Spinal cord (tissue), 10 donors: Measurements from ENCODE around the gene TMEM87B. TPM values are rescaled to one million over a fixed set of nuclear protein-coding genes. Genes with fewer than 3 reads are reported as not detected.
"Not testable (repeated sequence)": the region's sequence is repeated elsewhere in the genome, so short reads cannot be mapped to it uniquely, and the experiment has no call there.

ENCODE experiments used
- DNase-seq, 6 donors: peaks; one replicate each; pipeline versions ENCODE4 v3.0.0 to v3.0.0-alpha.2; 2013 to 2015; ENCODE audit warnings: low spot score in 6 of 6, low read depth in 4 of 6
- H3K27ac ChIP-seq: one replicate; pipeline ENCODE4 v1.5.1; 2013; ENCODE audit warnings: low read depth, low read length, control low read depth
- H3K27me3 ChIP-seq: one replicate; pipeline ENCODE4 v1.6.1; 2013; ENCODE audit warnings: low read length; ENCODE audit not compliant: control insufficient read depth, insufficient read depth
- H3K36me3 ChIP-seq: one replicate; pipeline ENCODE4 v1.6.1; 2013; ENCODE audit warnings: low read length; ENCODE audit not compliant: control insufficient read depth, insufficient read depth
- H3K4me1 ChIP-seq: one replicate; pipeline ENCODE4 v1.6.1; 2013; ENCODE audit warnings: low read length; ENCODE audit not compliant: control insufficient read depth, insufficient read depth
- H3K4me3 ChIP-seq: one replicate; pipeline ENCODE4 v1.5.1; 2013; ENCODE audit warnings: low read depth, low read length, control low read depth
- H3K9me3 ChIP-seq: one replicate; pipeline ENCODE4 v1.6.1; 2013; ENCODE audit warnings: low read length; ENCODE audit not compliant: control insufficient read depth, insufficient read depth
- WGBS: methylation state at CpG from one replicate; pipeline ENCODE4 v1.1.5; 2013; ENCODE audit warnings: missing lambda C conversion rate; ENCODE audit not compliant: insufficient coverage; 5-methylcytosine and 5-hydroxymethylcytosine counted together
- polyA plus RNA-seq, 2 donors: library from polyadenylated mRNA; unstranded; fragments of 120-200 nt; gene quantifications; one replicate each; pipeline ENCODE4 v1.2.1, GENCODE V29; 2013; ENCODE audit not compliant: insufficient read length in 2 of 2
- total RNA-seq, 2 donors: library from RNA; depleted of rRNA in 1 of 2; stranded (reverse); fragments of 120-200 nt in 1 of 2; fragments of >200 nt in 1 of 2; gene quantifications; one replicate each; pipeline versions ENCODE4 v1.2.3 to v1.2.4, GENCODE V29; 2013 to 2014
- donor health status: healthy.

TMEM87B gene
- total and polyA plus RNA-seq, 4 donors = 8.5 to 18.1 (median 10.2) TPM

- peak in 2 of 6 donors; percentile 18 for DNase-seq
- Histone ChIP-seq H3K4me3 (peak overlapping the region; percentile 41), H3K4me1 (peaks cover 23% of the 10 kb centered on the region), H3K36me3 (no peaks in the 10 kb centered on the region), H3K27ac (no peak overlapping the region), H3K27me3 (peaks cover 6% of the 10 kb centered on the region), H3K9me3 (peaks cover 3% of the 10 kb centered on the region)
- WGBS = 46% methylated on average over 10 of the region's 15 CpGs
Observed at GRCh38 chr2:112137516-112138158, 82.6 kb downstream of the TMEM87B start.

- WGBS = under 1% methylated on average over 70 of the region's 84 CpGs
- no peaks in the 10 kb centered on the region for H3K9me3 ChIP-seq
- H3K27ac ChIP-seq = no peak within 1 kb of the TSS
- peak in 2 of 6 donors; percentile 44 to 47 for DNase-seq
- H3K27me3 ChIP-seq = peaks cover 6% of the 10 kb centered on the region
- no peaks in the 10 kb centered on the region for H3K36me3 ChIP-seq
- peak within 1 kb of the TSS; percentile 45 for H3K4me3 ChIP-seq
- peaks cover 23% of the 10 kb centered on the region for H3K4me1 ChIP-seq
Observed at GRCh38 chr2:112138159-112139032, 83.3 kb downstream of the TMEM87B start, which contains the start of gene FBLN7. FBLN7 (plus strand) TSS chr2:112138385; CDS start chr2:112138656, 271 bp downstream.

GRCh38 chr2:112139033-112139614 lies 84.1 kb downstream of the TMEM87B start:
- not testable (repeated sequence) for H3K27me3 ChIP-seq, H3K9me3 ChIP-seq, H3K36me3 ChIP-seq, DNase-seq, H3K27ac ChIP-seq
- Histone ChIP-seq H3K4me1 (peaks cover 23% of the 10 kb centered on the region), H3K4me3 (peak overlapping the region; percentile 45)
- WGBS = 0% methylated on average over 8 of the region's 32 CpGs

- DNase-seq, H3K27me3 ChIP-seq, H3K9me3 ChIP-seq, H3K27ac ChIP-seq, H3K36me3 ChIP-seq: not testable (repeated sequence)
- WGBS = 0% methylated on average over 25 of the region's 38 CpGs
- Histone ChIP-seq H3K4me1 (peaks cover 23% of the 10 kb centered on the region), H3K4me3 (peak overlapping the region; percentile 32)
Observed at GRCh38 chr2:112139661-112140204, 84.7 kb downstream of the TMEM87B start.

- DNase-seq = peak in 1 of 6 donors; percentile 10
- H3K9me3 ChIP-seq = no peaks in the 10 kb centered on the region
- no peak overlapping the region for H3K27ac ChIP-seq
- no peaks in the 10 kb centered on the region for H3K36me3 ChIP-seq
- H3K4me1 ChIP-seq = peaks cover 23% of the 10 kb centered on the region
- WGBS = 8% methylated on average over 30 of the region's 30 CpGs
- peaks cover 6% of the 10 kb centered on the region for H3K27me3 ChIP-seq
- peak overlapping the region; percentile 32 for H3K4me3 ChIP-seq
Observed at GRCh38 chr2:112140205-112140802, 85.2 kb downstream of the TMEM87B start.

- WGBS = 72% methylated on average over 6 of the region's 20 CpGs
- no peak overlapping the region for H3K4me3 ChIP-seq
- DNase-seq = no peak
Observed at GRCh38 chr2:112140899-112141625, 86.0 kb downstream of the TMEM87B start.

GRCh38 chr2:112141626-112142007 lies 86.5 kb downstream of the TMEM87B start:
- 100% methylated on average over 4 of the region's 7 CpGs for WGBS
- no peaks in the 10 kb centered on the region for H3K9me3 ChIP-seq
- H3K27me3 ChIP-seq = peaks cover 2% of the 10 kb centered on the region
- H3K4me1 ChIP-seq = peaks cover 23% of the 10 kb centered on the region
- DNase-seq = no peak
- no peak overlapping the region for H3K4me3 ChIP-seq
- H3K27ac ChIP-seq = no peak overlapping the region
- H3K36me3 ChIP-seq = no peaks in the 10 kb centered on the region

More at GRCh38 chr2:112140899-112141625, 86.0 kb downstream of the TMEM87B start:
- Histone ChIP-seq H3K27me3 (peaks cover 5% of the 10 kb centered on the region), H3K9me3 (no peaks in the 10 kb centered on the region), H3K27ac (no peak overlapping the region), H3K4me1 (peaks cover 23% of the 10 kb centered on the region), H3K36me3 (no peaks in the 10 kb centered on the region)

GRCh38 chr2:112142525-112143078 lies 87.5 kb downstream of the TMEM87B start:
- Histone ChIP-seq H3K27me3 (no peaks in the 10 kb centered on the region), H3K9me3 (no peaks in the 10 kb centered on the region), H3K36me3 (no peaks in the 10 kb centered on the region), H3K4me1 (peaks cover 19% of the 10 kb centered on the region), H3K4me3 (no peak overlapping the region), H3K27ac (no peak overlapping the region)
- no peak for DNase-seq
- 79% methylated on average over 8 of the region's 8 CpGs for WGBS
